Measurements from ENCODE around the gene CMTM4.
"Not testable (repeated sequence)": the region's sequence is repeated elsewhere in the genome, so short reads cannot be mapped to it uniquely, and the experiment has no call there.

CMTM4 gene

GRCh38 chr16:66641387-66641786 lies 55.2 kb downstream of the CMTM4 start:
- DNase-seq (ENCODE audit: low read depth, low spot score) = no peak

GRCh38 chr16:66640724-66641314 lies 55.7 kb downstream of the CMTM4 start:
- no peak for DNase-seq (ENCODE audit: low read depth, low spot score)

GRCh38 chr16:66639091-66639885 lies 57.3 kb downstream of the CMTM4 start:
- no peak for DNase-seq (ENCODE audit: low read depth, low spot score)

- no peak for DNase-seq (ENCODE audit: low read depth, low spot score)
These were observed 58.7 kb downstream of the CMTM4 start for GRCh38 chr16:66637806-66638205.

GRCh38 chr16:66636199-66636598 lies 60.3 kb downstream of the CMTM4 start:
- no peak for DNase-seq (ENCODE audit: low read depth, low spot score)

GRCh38 chr16:66635406-66635805 lies 61.1 kb downstream of the CMTM4 start:
- no peak for DNase-seq (ENCODE audit: low read depth, low spot score)

- no peak for DNase-seq (ENCODE audit: low read depth, low spot score)
These were observed 61.9 kb downstream of the CMTM4 start for GRCh38 chr16:66634527-66635196.

- DNase-seq (ENCODE audit: low read depth, low spot score) = not testable (repeated sequence)
These were observed 65.0 kb downstream of the CMTM4 start for GRCh38 chr16:66631558-66631957.

GRCh38 chr16:66630561-66631260 lies 65.8 kb downstream of the CMTM4 start:
- DNase-seq (ENCODE audit: low read depth, low spot score) = not testable (repeated sequence)

- DNase-seq (ENCODE audit: low read depth, low spot score) = no peak
These were observed 66.7 kb downstream of the CMTM4 start for GRCh38 chr16:66629856-66630255.

- not testable (repeated sequence) for DNase-seq (ENCODE audit: low read depth, low spot score)
These were observed 68.7 kb downstream of the CMTM4 start for GRCh38 chr16:66627611-66628378.

- DNase-seq (ENCODE audit: low read depth, low spot score) = no peak
These were observed 72.8 kb downstream of the CMTM4 start for GRCh38 chr16:66623755-66624154.

- DNase-seq (ENCODE audit: low read depth, low spot score) = no peak
These were observed 73.7 kb downstream of the CMTM4 start for GRCh38 chr16:66622863-66623262.

GRCh38 chr16:66621973-66622372 lies 74.6 kb downstream of the CMTM4 start:
- no peak for DNase-seq (ENCODE audit: low read depth, low spot score)

- no peak for DNase-seq (ENCODE audit: low read depth, low spot score)
These were observed 76.1 kb downstream of the CMTM4 start for GRCh38 chr16:66620429-66620795.

GRCh38 chr16:66619534-66620428 lies 76.8 kb downstream of the CMTM4 start:
- DNase-seq (ENCODE audit: low read depth, low spot score) = no peak

GRCh38 chr16:66618588-66619375 lies 77.8 kb downstream of the CMTM4 start:
- no peak for DNase-seq (ENCODE audit: low read depth, low spot score)

GRCh38 chr16:66617728-66618127 lies 78.8 kb downstream of the CMTM4 start:
- no peak for DNase-seq (ENCODE audit: low read depth, low spot score)

- no peak for DNase-seq (ENCODE audit: low read depth, low spot score)
These were observed 79.5 kb downstream of the CMTM4 start for GRCh38 chr16:66617010-66617434.

- no peak for DNase-seq (ENCODE audit: low read depth, low spot score)
These were observed 80.0 kb downstream of the CMTM4 start for GRCh38 chr16:66616592-66616991.
